Uterus (tissue), 4 donors: ENCODE data around the gene FN3K. TPM values are rescaled to one million over a fixed set of nuclear protein-coding genes. Genes with fewer than 3 reads are reported as not detected.

Experiments
- DNase-seq, 2 donors: peaks; one replicate each; pipeline ENCODE4 v3.0.0-alpha.2; 2019 to 2020
- H3K27ac ChIP-seq, 2 donors: fragments of 200-600 bp; sonication (generic); 1 replicate in 1 of 2; 2 replicates in 1 of 2; pipeline ENCODE4 v1.5.1; 2016 to 2018
- H3K27me3 ChIP-seq, 2 donors: fragments of 200-600 bp; sonication (generic); one replicate each; pipeline ENCODE4 v1.5.1; 2018 to 2019; ENCODE audit warnings: control low read depth in 1 of 2
- H3K36me3 ChIP-seq, 2 donors: fragments of 200-600 bp; sonication (generic); one replicate each; pipeline ENCODE4 v1.5.1; 2019; ENCODE audit warnings: control low read depth in 1 of 2
- H3K4me1 ChIP-seq, 2 donors: fragments of 200-600 bp; sonication (generic); one replicate each; pipeline ENCODE4 v1.5.1; 2018 to 2019; ENCODE audit warnings: control low read depth in 1 of 2
- H3K4me3 ChIP-seq, 2 donors: fragments of 200-600 bp; sonication (generic); 1 replicate in 1 of 2; 2 replicates in 1 of 2; pipeline ENCODE4 v1.5.1; 2018 to 2019; ENCODE audit warnings: mild to moderate bottlenecking in 1 of 2
- H3K9me3 ChIP-seq, 2 donors: fragments of 200-600 bp; sonication (generic); one replicate each; pipeline ENCODE4 v1.5.1; 2019; ENCODE audit warnings: control low read depth in 1 of 2
- POLR2A ChIP-seq, 2 donors: fragments of 450-650 bp; IDR thresholded peaks; one replicate each; pipeline ENCODE4 v1.6.1; 2016; ENCODE audit warnings: antibody characterized with exemption in 2 of 2, mild to moderate bottlenecking in 1 of 2, moderate library complexity in 1 of 2
- intact Hi-C: fragments of 100-400 bp; cut with DNase I; formaldehyde crosslinking; loops from one replicate; pipeline ENCODE4 v1.15.1; 2023; ENCODE audit warnings: low total_unique reads
- total RNA-seq, 4 donors: library from RNA; depleted of rRNA in 3 of 4; stranded (reverse); fragments of >200 nt in 3 of 4; gene quantifications; one replicate each; pipeline versions ENCODE4 v1.1.0 to v1.2.4, GENCODE V29; 2014 to 2023
- TF ChIP-seq, protein P1 (sequence below), 4 experiments: fragments of 200-600 bp in 2 of 4; fragments of 450-650 bp in 2 of 4; sonication (generic) in 2 of 4; IDR thresholded peaks; one replicate each; pipeline ENCODE4 v1.5.1; 2016 to 2019; ENCODE audit warnings: antibody characterized with exemption in 4 of 4, mild to moderate bottlenecking in 2 of 4, moderate library complexity in 1 of 4
- donor health status: DM: yes; HTN: yes; CAD: no.

The FN3K gene
- total RNA-seq, 4 donors from 2014 or later: 1.8 to 26.3 (median 7.1) TPM

DNA sequence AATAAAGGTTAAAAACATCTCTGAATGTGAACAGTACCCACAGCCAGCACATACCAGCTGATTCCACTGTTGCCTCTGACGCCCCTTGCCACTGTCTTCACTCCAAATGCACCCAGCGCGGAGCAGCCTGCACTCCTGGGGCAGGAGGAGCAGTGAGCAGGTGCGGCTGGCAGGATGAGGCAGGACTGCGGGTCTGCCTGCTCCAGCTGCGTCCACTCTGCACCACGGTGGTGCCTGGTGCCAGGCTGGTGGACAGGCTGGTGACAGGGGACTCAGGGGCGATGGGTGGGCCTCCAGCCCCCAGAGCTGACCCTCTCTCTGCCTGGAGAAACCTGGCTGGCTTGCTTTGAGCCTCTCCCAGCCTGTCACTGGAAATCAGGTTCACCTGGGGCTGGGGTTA lies 46.3 kb upstream of the FN3K start:
- intact Hi-C loops: no loop called here
- Histone ChIP-seq H3K27me3 (no peaks in the 10 kb centered on the region), H3K27ac (no peak overlapping the region), H3K36me3 (no peaks in the 10 kb centered on the region), H3K4me3 (no peak overlapping the region), H3K9me3 (no peaks in the 10 kb centered on the region), H3K4me1 (no peaks in the 10 kb centered on the region)
- TF ChIP-seq POLR2A (IDR thresholded peaks at IDR 0.05): no peak
- TF ChIP-seq, protein P1, sequence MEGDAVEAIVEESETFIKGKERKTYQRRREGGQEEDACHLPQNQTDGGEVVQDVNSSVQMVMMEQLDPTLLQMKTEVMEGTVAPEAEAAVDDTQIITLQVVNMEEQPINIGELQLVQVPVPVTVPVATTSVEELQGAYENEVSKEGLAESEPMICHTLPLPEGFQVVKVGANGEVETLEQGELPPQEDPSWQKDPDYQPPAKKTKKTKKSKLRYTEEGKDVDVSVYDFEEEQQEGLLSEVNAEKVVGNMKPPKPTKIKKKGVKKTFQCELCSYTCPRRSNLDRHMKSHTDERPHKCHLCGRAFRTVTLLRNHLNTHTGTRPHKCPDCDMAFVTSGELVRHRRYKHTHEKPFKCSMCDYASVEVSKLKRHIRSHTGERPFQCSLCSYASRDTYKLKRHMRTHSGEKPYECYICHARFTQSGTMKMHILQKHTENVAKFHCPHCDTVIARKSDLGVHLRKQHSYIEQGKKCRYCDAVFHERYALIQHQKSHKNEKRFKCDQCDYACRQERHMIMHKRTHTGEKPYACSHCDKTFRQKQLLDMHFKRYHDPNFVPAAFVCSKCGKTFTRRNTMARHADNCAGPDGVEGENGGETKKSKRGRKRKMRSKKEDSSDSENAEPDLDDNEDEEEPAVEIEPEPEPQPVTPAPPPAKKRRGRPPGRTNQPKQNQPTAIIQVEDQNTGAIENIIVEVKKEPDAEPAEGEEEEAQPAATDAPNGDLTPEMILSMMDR (IDR thresholded peaks at IDR 0.05): no peak
- no peak for DNase-seq

DNA sequence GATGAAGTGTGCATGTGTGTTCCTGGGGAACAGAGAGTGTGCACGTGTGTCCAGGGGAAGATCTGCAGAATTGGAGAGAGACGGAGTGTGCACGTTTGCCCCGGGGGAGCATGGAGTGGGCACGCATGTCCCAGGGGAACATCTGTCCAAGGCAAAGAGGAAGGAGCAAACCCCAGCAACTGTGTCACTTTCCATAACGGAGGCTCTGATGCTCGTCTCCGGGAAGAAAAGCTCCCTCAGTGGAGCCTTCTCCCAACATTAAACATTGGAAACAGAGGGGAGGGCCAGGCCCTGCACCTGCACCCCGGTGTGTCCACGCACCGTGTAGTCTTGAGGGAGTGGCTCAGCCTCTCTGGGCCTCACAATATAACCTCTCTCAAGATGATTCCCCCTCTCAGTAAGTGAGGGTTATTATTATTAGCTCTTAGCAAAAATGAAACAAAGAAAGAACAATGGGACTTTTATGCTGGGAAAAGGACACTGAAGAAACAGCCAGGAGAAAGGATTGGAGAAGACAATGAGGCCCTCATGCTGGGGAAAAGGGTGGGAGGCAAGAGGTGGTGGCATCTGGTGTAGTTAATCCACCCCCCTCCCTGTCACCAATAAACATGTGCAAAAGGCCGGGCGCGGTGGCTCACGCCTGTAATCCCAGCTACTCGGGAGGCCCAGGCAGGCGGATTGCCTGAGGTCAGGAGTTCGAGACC lies 44.5 kb upstream of the FN3K start:
- DNase-seq: no peak
- Histone ChIP-seq H3K27ac (no peak overlapping the region), H3K36me3 (no peaks in the 10 kb centered on the region), H3K27me3 (no peaks in the 10 kb centered on the region), H3K4me1 (no peaks in the 10 kb centered on the region), H3K4me3 (no peak overlapping the region), H3K9me3 (no peaks in the 10 kb centered on the region)
- TF ChIP-seq POLR2A (IDR thresholded peaks at IDR 0.05): no peak
- TF ChIP-seq, protein P1 (IDR thresholded peaks at IDR 0.05): no peak
- intact Hi-C loops: no loop called here

- no peak overlapping the region for H3K27ac ChIP-seq
- no peak overlapping the region for H3K4me3 ChIP-seq
- peaks cover 0 to under 1% of the 10 kb centered on the region in 2 donors for H3K4me1 ChIP-seq
- H3K36me3 ChIP-seq: no peaks in the 10 kb centered on the region
- TF ChIP-seq, protein P1 (IDR thresholded peaks at IDR 0.05): no peak
- no peak for TF ChIP-seq POLR2A (IDR thresholded peaks at IDR 0.05)
- no peak for DNase-seq
- intact Hi-C loops: no loop called here
- H3K9me3 ChIP-seq: no peaks in the 10 kb centered on the region
- H3K27me3 ChIP-seq: no peaks in the 10 kb centered on the region
These were observed 43.7 kb upstream of the FN3K start for GRCh38 chr17:82691714-82692113.

DNA sequence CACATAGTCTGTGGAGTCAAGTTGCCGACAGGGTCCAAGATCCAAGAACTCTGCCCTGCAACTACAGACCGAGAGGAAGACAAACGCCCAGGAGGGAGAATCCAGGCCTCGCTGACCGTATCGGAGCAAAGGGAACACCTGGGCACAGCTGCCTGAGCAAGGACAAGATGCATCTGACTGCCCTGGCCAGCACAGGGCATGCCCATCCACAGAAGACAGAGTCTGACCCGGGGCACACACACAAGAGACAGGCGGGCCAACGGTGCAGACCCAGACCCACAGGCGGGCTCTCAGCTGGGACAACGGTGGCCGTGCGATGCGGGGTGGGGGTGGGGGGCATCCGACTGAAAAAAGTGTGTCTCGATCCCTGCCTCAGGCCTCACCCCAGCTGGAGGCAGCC lies 43.1 kb upstream of the FN3K start:
- Histone ChIP-seq H3K4me3 (no peak overlapping the region), H3K27me3 (no peaks in the 10 kb centered on the region), H3K36me3 (no peaks in the 10 kb centered on the region), H3K9me3 (no peaks in the 10 kb centered on the region), H3K27ac (no peak overlapping the region), H3K4me1 (peaks cover 0 to 7% of the 10 kb centered on the region in 2 donors)
- intact Hi-C loops: no loop called here
- DNase-seq: no peak
- TF ChIP-seq, protein P1 (IDR thresholded peaks at IDR 0.05): no peak
- TF ChIP-seq POLR2A (IDR thresholded peaks at IDR 0.05): no peak

GRCh38 chr17:82693168-82693867 lies 42.1 kb upstream of the FN3K start:
- Histone ChIP-seq H3K9me3 (no peaks in the 10 kb centered on the region), H3K27me3 (no peaks in the 10 kb centered on the region), H3K4me1 (peaks cover 0 to 11% of the 10 kb centered on the region in 2 donors), H3K4me3 (no peak overlapping the region), H3K27ac (no peak overlapping the region), H3K36me3 (no peaks in the 10 kb centered on the region)
- no peak for TF ChIP-seq POLR2A (IDR thresholded peaks at IDR 0.05)
- TF ChIP-seq, protein P1 (IDR thresholded peaks at IDR 0.05): no peak
- intact Hi-C loops: no loop called here
- DNase-seq: no peak
